AG04450 (cell line): ENCODE results near the gene SYCN. TPM values are rescaled to one million over a fixed set of nuclear protein-coding genes. Genes with fewer than 3 reads are reported as not detected.

ENCODE experiments used
- CTCF ChIA-PET: fragments of 300-600, 350-600 bp; formaldehyde crosslinking; extraction: SDS; loops from one replicate; lab custom pipeline; 2022; ENCODE audit warnings: antibody characterized with exemption, inconsistent platforms; lab: Charles Lee
- POLR2A ChIA-PET: fragments of 350-600 bp; formaldehyde crosslinking; extraction: SDS; loops from one replicate; lab custom pipeline; 2021; ENCODE audit warnings: antibody characterized with exemption, inconsistent platforms; lab: Yijun Ruan, JAX
- DNase-seq: peaks from one replicate; pipeline ENCODE4 v3.0.0-alpha.2; 2011; ENCODE audit warnings: low read depth, low spot score
- H3K27ac ChIP-seq: one replicate; pipeline ENCODE4 v1.5.1; 2012; ENCODE audit warnings: low read depth, low read length, control low read depth
- H3K27me3 ChIP-seq: one replicate; pipeline ENCODE4 v1.6.0; 2012; ENCODE audit warnings: low read length; ENCODE audit not compliant: control insufficient read depth, insufficient read depth
- H3K4me3 ChIP-seq: 2 replicates; pipeline ENCODE4 v1.5.1; 2011; ENCODE audit warnings: mild to moderate bottlenecking, low read depth, low read length, control low read depth
- H3K9me3 ChIP-seq: 2 replicates; pipeline ENCODE4 v1.5.1; 2012; ENCODE audit warnings: low read length; ENCODE audit not compliant: control insufficient read depth, insufficient read depth
- CTCF ChIP-seq: IDR thresholded peaks from 2 replicates; pipeline ENCODE4 v1.5.1; 2011; ENCODE audit warnings: low read depth, low read length, control low read depth, inconsistent platforms
- polyA plus RNA-seq: library from polyadenylated mRNA; depleted of rRNA; stranded (reverse); fragments of >200 nt; gene quantifications from 2 replicates; pipeline ENCODE4 v1.2.3, GENCODE V29; 2011

SYCN gene
- polyA plus RNA-seq, 1 experiment: not detected

GRCh38 chr19:39164289-39164688 lies 39.8 kb downstream of the SYCN start:
- POLR2A ChIA-PET: no interaction called here

GRCh38 chr19:39163621-39164020 lies 40.4 kb downstream of the SYCN start:
- DNase-seq: no peak
- Histone ChIP-seq H3K27me3 (no peaks in the 10 kb centered on the region), H3K9me3 (no peaks in the 10 kb centered on the region; the same call in 1 of the 2 replicates), H3K27ac (no peak overlapping the region), H3K4me3 (no peak overlapping the region)
- TF ChIP-seq CTCF: no peak
- ChIA-PET CTCF (no interaction called here), POLR2A (no interaction called here)

More at GRCh38 chr19:39164289-39164688, 39.8 kb downstream of the SYCN start:
- no peaks in the 10 kb centered on the region; the same call in 1 of the 2 replicates for H3K9me3 ChIP-seq
- H3K27me3 ChIP-seq: no peaks in the 10 kb centered on the region
- no peak overlapping the region for H3K4me3 ChIP-seq
- CTCF ChIA-PET: no interaction called here
- no peak for DNase-seq
- no peak overlapping the region for H3K27ac ChIP-seq
- TF ChIP-seq CTCF: no peak

- no peak for TF ChIP-seq CTCF
- no peak overlapping the region for H3K27ac ChIP-seq
- ChIA-PET POLR2A (no interaction called here), CTCF (interaction anchor here (1.2 kb wide), 1 partner anchor 24 kb away, joined by 3 read pairs; no protein-coding TSS in a partner anchor)
- H3K4me3 ChIP-seq: no peak overlapping the region
- no peak for DNase-seq
- no peaks in the 10 kb centered on the region; the same call in 1 of the 2 replicates for H3K9me3 ChIP-seq
- no peaks in the 10 kb centered on the region for H3K27me3 ChIP-seq
These were observed 41.5 kb downstream of the SYCN start for GRCh38 chr19:39162441-39163043.

- DNase-seq: no peak
- no peak for TF ChIP-seq CTCF
- Histone ChIP-seq H3K9me3 (no peaks in the 10 kb centered on the region; the same call in 1 of the 2 replicates), H3K4me3 (no peak overlapping the region), H3K27ac (peak overlapping the region; percentile 65), H3K27me3 (no peaks in the 10 kb centered on the region)
- ChIA-PET POLR2A (no interaction called here), CTCF (interaction anchor here (1.2 kb wide), 1 partner anchor 26 kb away, joined by 3 read pairs; no protein-coding TSS in a partner anchor)
These were observed 43.0 kb downstream of the SYCN start for GRCh38 chr19:39160889-39161672.

- peak; percentile 15; the same call in 1 of the 2 replicates for TF ChIP-seq CTCF
These were observed 43.6 kb downstream of the SYCN start for GRCh38 chr19:39160523-39160861.

More at GRCh38 chr19:39160523-39160861, 43.6 kb downstream of the SYCN start:
- peak; percentile 41 for DNase-seq
- CTCF ChIA-PET: no interaction called here
- Histone ChIP-seq H3K4me3 (no peak overlapping the region), H3K27ac (peak overlapping the region; percentile 65), H3K27me3 (no peaks in the 10 kb centered on the region), H3K9me3 (no peaks in the 10 kb centered on the region; the same call in 1 of the 2 replicates)
- POLR2A ChIA-PET: no interaction called here
